A204.1 (cell line): ENCODE results near the gene PRR14.
"Not testable (repeated sequence)": the region's sequence is repeated elsewhere in the genome, so short reads cannot be mapped to it uniquely, and the experiment has no call there.

ENCODE experiments used
- FAIRE-seq: peaks from 2 replicates; lab custom pipeline; 2012; peaks lifted over from hg19 to GRCh38; lab: Jason Lieb, UNC

Gene PRR14

DNA sequence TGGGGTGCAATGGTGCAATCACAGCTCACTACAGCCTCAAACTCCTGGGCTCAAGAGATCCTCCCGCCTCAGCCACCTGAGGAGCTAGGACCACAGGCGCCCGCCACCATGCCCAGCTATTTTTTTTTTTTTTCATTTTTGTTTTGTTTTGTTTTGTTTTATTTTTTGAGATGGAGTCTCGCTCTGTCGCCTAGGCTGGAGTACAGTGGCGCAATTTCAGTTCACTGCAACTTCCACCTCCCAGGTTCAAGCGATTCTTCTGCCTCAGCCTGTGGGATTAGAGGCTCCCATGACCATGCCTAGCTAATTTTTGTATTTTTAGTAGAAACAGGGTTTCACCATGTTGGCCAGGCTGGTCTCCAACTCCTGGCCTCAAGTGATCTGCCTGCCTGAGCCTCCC lies 18.3 kb upstream of the PRR14 start:
- not testable (repeated sequence) for FAIRE-seq

DNA sequence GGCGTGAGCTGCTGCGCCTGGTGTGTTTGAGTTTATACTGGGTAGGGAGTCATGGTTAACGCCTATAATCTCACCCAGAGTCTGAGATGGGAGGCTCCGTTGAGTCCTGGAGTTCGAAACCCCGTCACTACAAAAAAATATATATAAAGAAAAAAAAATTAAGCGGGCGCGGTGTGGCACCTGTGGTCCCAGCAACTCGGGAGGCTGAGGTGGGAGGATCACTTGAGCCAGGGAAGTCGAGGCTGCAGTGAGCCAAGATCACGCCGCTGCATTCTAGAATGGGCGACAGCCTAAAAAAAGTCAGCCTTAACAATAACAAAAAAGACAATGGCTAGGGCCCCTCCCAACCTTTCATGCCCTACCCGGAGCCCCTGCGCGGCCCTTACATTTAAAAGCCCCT lies 17.2 kb upstream of the PRR14 start:
- FAIRE-seq = no peak

DNA sequence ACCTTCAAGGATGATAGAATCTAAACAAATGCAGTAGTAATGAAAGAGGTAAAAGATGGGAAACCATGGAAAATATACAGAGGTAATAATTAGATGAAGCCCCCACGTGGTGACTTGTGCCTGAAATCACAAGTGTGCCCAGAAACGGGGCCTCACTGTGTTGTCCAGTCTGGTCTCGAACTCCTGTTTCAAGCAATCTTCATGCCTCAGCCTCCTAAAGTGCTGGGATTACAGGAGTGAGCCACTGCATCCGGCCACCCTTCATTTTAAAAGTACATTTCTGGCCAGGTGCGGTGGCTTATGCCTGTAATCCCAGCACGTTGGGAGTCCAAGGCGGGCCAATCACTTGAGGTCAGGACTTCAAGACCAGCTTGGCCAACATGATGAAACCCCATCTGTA lies 14.2 kb upstream of the PRR14 start:
- no peak for FAIRE-seq

DNA sequence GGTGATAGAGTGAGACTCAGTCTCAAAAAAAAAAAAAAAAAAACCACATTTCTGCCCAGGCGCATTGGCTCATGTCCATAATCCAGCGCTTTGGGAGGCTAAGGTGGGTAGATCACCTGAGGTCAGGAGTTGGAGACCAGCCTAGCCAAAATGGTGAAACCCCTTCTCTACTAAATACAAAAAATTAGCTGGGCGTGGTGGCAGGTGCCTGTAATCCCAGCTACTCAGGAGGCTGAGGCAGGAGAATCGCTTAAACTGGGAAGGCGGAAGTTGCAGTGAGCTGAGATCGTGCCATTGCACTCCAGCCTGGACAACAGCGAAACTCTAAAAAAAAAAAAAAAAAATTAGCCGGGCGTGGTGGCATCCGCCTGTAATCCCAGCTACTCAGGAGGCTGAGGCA lies 13.6 kb upstream of the PRR14 start:
- not testable (repeated sequence) for FAIRE-seq

DNA sequence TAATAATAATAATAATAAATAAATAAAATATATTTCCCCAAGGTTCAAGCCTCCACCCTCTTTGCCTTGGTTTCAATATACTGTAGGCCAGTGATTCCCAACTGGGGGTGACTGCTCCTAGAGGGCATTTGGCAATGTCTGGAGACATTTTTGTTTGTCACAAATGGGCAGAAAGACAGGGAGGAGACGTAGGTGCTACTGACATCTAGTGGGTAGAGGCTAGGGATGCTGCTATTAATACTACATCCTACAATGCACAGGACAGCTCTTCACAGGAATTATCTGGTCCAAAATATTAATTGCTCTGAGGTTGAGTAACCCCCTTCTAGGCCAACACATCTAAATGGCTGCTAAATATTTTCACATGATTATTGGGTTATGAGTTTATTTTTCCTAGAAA lies 12.8 kb upstream of the PRR14 start:
- no peak for FAIRE-seq

DNA sequence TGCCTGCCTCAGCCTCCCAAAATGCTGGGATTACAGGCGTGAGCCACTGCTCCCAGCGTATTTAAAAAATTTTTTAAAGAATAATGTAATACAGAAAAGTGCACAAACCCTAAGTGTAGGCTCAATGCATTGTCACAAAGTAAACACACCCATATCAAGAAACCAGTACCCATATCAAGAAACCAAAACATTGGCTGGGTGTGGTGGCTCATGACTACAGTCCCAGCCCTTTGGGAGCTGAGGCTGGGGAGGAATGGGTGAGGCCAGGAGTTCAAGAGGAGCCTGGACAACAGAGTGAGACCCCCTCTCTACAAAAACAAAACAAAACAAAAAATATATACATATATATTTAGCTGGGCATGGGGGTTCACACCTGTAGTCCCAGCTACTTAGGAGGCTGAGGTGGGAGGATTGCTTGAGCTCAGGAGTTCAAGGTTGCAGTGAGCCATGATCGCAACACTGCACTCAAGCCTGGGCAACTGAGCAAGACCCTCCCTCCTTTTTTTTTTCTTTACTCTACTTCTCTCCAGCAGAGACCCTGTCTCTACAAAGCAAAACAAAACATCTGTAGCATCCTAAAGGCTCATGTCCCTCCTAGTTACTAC lies 9.3 kb upstream of the PRR14 start:
- FAIRE-seq = no peak

DNA sequence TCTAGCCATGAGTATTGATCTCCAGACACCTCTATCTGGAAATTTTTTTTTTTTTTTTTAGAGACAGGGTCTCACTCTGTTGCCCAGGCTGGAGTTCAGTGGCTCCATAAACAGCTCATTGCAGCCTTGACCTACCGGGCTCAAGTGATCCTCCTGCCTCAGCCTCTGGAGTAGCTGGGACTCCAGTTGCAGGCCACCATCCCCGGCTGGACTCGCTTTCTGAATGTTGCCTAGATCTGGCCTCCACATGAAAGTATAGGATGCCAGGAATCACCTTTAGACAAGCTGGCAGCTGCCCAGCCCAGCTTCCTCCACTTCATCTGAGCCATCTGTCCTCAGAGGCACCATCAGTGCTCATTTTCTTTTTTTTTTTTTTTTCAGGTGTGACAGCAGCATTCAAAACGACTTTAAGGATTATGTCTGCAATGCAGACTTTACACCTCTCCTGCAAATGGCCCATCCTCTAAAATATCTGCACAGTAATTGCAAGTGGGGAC lies 6.4 kb upstream of the PRR14 start:
- FAIRE-seq = no peak

DNA sequence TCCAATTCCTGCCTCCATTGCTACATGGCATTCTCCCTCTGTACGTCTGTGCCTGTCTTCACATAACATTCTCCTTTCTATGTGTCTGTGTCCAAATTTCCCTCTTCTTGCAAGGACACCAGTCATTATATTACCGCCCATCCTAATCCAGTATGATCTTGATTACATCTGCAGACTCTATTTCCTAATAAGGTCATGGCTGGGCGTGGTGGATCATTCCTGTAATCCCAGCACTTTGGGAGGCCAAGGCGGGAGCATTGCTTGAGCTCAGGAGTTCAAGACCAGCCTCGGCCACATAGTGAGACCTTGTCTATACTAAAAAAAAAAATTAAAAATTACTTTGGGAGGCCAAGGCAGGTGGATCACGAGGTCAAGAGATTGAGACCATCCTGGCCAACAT lies 5.0 kb upstream of the PRR14 start:
- no peak for FAIRE-seq

DNA sequence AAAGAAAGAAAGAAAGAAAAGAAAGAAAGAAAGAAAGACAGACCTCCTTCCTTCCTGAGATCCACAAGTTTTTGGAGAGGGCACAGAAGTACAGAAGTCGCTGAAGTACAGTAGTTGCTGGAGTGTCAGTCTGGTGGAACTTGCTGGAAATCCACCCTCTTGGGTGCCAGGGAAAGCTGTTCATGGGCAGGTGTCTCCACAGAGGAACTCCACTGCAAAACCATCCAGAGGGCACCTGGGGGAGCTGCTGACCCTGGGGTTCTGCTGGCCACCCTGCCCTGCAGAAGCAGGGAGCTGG lies 3.5 kb upstream of the PRR14 start:
- no peak for FAIRE-seq

DNA sequence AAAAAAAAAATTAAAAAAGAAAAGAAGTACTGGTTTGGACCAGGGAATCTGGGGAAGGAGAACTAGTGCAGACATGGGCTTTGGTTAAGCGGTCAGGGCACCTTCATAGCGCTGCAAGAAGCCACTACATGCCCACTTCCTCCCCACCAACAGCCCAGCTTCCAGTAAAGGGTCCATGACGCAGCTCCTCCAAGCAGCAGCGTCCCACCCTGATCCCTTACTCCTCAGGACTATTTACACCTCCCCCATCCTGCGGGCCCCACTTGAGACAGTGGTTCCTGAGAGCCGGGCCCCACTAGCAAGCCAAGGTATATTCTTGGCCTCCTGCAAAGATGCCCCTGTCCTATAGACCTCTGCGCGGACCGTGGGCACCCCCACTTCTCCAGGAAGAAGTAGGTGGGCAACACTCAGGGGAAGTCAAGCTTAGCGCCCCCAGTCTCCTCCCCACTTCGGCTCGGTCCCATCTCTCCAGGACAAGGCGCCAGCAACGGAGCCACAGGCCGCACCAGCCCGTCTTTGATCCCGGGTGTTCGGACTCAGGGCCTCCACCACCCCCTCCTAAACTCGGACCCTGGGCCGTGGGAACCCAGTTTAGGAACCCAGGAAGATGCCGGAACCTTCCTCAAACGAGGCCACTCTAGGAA lies 913 bp upstream of the PRR14 start:
- FAIRE-seq = no peak

DNA sequence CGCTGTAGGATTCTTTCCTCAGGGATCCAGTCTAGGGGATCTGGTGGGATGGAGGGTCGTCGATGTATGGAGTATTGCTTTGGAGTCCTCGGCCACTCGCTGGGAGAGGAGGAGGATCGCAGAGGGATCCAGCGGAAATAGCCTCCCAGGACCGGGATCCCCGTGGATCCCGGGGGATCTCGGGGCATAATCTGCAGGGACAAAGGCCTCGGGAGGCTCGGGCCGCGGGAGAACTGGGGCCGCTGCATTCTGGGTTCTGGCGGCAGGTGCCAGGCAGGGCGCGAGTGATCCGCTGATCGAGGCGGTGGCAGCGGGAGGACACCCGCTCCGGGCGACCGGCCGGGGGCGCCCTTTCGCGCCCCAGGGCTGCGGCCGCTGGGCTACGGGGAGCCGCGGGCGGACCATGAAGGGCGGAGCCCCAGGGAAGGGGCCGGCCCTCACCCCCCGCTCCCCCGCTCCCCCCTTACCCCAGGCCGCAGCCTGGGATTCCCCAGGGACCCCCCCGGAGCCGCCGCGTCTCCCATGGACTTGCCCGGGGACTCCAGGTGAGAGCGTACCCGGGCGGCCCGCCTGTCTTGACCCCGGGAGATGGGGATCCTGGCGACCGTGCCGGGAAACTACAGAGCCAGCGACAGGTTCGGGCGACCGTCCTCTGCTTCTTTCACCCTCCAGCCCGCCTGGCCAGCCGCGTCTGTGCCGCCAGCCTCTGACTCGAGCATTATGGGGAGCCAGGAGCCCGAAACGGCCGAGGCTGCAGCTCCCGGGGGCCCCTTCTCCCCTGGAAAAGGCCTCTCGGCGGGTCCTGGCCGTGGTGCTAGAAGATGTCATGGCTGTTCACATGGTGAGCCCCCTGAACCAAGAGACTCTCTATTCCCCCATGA lies 604 bp downstream of the PRR14 start:
- FAIRE-seq = no peak

DNA sequence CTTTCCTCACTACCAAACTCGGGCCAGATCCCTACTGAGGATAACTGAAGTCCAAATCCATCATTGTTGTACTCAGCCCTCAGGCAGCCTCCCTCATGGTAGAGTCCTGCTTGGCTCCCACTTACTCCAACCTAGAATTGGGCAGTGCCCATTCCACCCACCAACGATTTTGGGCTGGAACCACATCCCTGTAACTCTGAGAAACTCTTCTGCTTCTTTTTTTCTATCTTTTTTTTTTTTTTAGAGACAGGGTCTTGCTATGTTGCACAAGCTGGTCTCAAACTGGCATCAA lies 1.2 kb downstream of the PRR14 start:
- FAIRE-seq = no peak

DNA sequence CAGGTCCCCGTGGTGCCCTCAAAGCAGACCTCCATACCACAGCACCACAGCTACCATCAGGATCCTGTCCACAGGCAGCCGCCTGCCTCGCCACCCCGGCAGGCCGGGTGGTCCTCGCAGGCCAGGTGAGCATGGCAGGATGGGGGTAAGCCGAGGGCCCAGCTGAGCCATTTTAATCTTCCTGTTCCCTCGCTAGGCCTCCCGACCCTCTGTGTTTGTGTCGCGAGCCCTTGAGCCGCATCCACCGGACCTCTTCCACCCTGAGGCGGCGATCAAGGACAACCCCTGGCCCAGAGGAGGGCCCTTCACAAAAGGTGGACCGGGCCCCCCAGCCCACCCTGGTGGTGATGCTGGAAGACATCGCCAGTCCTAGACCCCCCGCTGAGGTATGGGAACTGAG lies 2.0 kb downstream of the PRR14 start:
- no peak for FAIRE-seq

DNA sequence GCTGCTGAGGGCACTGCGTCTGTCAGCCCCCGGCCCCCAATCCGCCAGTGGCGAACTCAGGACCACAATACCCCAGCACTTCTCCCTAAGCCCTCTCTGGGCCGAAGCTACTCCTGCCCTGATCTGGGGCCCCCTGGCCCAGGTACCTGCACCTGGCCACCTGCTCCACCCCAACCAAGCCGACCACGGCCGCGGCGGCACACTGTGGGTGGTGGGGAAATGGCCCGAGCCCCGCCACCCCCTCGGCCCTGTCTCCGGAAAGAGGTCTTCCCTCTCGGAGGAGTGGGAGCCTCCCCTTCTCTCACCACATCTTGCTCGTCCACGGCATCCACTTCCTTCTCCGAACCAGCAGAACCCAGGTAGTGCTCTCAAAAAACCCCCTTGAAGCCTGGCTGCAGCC lies 4.1 kb downstream of the PRR14 start:
- FAIRE-seq = no peak

DNA sequence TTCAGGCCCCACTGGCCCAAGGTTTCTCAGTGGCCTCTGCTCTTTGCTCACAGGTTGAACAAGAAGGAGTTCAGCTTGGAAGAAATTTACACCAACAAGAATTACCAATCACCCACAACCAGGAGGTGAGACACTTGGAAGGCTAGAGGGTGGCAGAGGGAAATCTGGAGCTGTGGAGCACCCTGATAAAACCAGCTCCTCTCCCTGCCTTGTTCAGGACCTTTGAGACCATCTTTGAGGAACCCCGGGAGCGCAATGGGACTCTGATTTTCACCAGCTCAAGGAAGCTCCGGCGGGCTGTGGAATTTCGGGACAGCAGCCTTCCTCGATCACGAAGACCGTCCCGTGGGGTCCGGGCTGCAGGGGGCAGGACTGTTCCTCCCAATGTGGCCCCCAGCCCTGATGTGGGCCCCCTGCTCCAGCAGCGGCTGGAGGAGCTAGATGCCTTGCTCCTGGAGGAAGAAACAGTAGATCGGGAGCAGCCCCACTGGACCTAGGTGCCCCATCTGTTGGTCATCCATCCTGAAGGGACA lies 5.1 kb downstream of the PRR14 start:
- FAIRE-seq = no peak

DNA sequence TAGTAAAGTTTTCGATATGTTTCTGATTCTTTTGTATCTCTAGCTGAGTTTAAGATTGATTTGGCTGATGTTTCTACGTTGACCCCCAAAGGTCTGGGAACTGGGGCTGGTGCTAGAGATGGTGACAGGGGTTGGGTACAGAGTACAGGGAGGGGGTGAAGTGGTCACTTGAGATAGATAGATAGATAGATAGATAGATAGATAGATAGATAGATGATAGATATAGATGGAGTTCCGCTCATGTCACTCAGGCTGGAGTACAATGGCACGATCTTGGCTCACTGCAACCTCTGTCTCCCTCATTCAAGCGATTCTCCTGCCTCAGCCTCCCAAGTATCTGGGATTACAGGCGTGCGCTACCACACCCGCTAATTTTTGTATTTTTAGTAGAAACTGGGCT lies 5.6 kb downstream of the PRR14 start:
- FAIRE-seq = no peak

DNA sequence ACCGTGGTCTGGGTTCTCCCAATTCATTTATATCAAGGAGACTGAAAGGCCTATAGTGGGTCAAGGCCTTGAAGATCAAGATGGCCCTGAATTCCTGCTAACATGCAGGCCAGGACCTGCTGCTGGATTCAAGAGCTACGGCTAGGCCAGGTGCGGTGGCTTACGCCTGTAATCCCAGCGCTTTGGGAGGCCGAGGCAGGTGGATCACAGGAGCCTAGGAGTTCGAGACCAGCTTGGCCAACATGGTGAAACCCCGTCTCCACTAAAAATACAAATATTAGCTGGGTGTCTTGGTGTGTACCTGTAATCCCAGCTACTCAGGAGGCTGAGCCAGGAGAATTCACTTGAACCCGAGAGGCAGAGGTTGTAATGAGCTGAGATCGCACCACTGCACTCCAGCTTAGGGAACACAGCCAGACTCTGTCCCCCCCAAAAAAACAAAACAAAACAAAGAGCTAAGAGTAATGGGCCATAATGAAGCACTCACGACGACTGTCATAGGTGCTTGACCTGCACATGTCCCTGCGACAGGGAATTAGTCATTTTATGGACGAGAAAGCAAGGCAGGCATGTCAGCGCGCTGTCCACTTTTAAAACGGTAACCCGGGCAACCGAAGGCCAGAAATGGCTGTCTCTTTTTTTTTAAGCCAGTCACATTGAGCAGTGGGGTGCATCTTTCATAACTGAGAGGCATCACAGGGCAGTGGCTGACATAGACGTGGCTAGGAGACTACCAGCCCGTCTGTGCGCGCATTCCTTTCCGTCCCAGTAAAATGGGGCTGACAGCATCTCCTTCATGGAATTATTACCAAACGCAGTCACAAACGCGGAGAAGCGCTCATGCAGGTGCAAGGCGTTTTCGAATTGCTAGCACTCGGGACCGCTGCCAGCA lies 6.5 kb downstream of the PRR14 start:
- FAIRE-seq = no peak

DNA sequence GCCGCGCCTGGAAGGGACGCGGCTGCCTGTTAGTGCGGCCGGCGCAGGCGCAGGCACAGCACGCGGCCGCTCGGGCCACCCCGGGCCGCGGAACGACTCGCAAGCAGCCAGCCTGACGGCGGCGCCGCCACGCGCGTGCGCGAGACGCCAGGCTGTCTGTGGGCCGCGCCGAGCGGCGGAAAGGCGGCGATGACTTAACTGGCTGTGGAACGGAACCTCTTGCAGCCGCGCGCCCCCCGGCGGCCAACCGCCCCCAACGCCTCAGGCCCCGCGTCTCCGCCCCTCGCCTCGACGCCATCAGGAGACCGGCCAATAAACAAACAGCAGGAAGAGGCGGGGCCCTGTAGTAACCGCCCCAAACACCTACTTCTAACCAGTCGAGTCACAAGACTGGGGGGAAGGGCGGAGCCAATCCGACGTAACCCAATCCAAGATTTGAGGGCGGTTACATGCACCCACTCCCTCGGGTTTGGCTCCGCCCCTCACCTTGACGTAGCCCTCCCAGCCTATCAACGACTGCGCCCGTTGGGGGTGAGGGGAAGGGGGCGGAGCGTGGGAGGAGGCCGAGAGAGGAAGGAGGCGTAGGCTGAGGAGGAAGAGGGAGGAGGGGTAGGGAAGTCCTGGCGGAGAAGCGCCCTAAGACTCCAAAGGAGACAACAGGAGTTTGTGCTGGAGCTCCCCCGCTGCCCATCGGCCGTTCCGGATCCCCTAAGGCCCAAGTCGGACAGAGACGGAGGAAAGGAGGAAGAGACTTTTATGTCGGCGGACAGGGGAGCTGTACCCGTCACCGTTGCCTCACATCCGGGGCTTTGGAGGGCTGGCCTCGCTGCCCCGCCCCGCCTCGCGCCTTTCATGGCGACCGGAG lies 7.3 kb downstream of the PRR14 start, which contains the start of gene FBRS:
Gene FBRS, plus strand, starts transcription at position 566 of the 865 bp plus-strand sequence. CDS start 1,088 bp downstream, outside the sequence.
- FAIRE-seq = peak; percentile 99

DNA sequence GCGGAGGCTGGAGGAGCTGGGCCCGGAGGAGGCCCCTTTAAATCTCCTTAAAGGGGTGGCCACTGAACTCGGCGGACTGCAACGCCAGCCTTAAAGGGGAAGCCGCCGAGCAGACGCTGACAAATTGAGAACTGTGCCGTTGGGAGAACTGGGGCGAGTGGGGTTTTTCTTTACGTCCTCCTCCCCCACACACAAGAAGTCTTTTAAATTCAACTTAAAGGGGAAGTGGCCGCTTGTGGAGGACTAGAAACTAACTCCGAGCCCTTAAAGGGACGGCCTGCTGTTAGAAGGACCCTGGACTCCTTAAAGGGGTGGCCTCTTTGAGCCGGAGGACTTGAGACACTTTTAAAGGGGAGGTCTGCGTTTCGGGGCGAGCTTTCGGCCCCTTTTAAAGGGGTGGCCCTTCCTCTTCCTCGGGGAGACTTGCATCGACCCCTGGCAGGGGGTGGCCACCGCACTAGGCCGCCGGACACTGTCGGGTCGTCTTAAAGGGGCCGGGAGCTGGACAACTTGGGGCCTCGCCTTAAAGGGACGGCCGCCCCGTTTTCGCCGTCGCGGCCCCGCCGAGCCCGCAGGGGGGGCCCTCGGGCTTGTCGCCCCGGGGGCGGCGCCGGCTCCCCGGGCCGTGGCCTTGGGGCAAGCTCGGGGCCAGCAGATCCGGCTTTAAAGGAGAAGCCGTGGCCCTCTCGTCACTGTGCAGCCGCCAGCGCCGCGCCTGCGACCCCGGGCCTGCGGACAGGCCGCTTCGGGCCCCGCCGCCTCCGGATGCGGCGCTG lies 8.2 kb downstream of the PRR14 start:
- FAIRE-seq = peak; percentile 82
